Activated CD8-positive, alpha-beta T cell treated with anti-CD3 and anti-CD28 coated beads for 36 hours (primary cell): Measurements from ENCODE around the gene HNF1A. TPM values are rescaled to one million over a fixed set of nuclear protein-coding genes. Genes with fewer than 3 reads are reported as not detected.

Source experiments
- ATAC-seq: fragments of 200-7000 bp; cut with Tn5 transposase; one replicate; pipeline ENCODE4 v1.10.0; 2021; ENCODE audit warnings: mild to moderate bottlenecking, moderate library complexity
- CTCF ChIA-PET: fragments of 350-600 bp; sonication (Branson Sonifier 250); formaldehyde crosslinking; loops from one replicate; lab custom pipeline; 2021; ENCODE audit warnings: antibody characterized with exemption; lab: Charles Lee
- POLR2A ChIA-PET: fragments of 350-600 bp; sonication (Branson Sonifier 250); formaldehyde crosslinking; loops from one replicate; lab custom pipeline; 2021; ENCODE audit warnings: antibody characterized with exemption; lab: Charles Lee
- DNase-seq: peaks from one replicate; pipeline ENCODE4 v3.0.0-alpha.2; 2020
- H3K27ac Mint-ChIP-seq: one replicate; pipeline ENCODE4 v1.8.0; 2021; ENCODE audit warnings: mild to moderate bottlenecking, mixed read lengths
- H3K27me3 Mint-ChIP-seq: one replicate; pipeline ENCODE4 v1.8.0; 2021; ENCODE audit warnings: mixed read lengths
- H3K36me3 Mint-ChIP-seq: one replicate; pipeline ENCODE4 v1.8.0; 2021; ENCODE audit warnings: low read depth, mixed read lengths
- H3K4me1 Mint-ChIP-seq: one replicate; pipeline ENCODE4 v1.8.0; 2021; ENCODE audit warnings: low read depth, mixed read lengths
- H3K4me3 Mint-ChIP-seq: one replicate; pipeline ENCODE4 v1.8.0; 2021; ENCODE audit warnings: mild to moderate bottlenecking, moderate library complexity, mixed read lengths
- H3K9me3 Mint-ChIP-seq: one replicate; pipeline ENCODE4 v1.8.0; 2021; ENCODE audit warnings: mixed read lengths
- CTCF ChIP-seq: fragments of 200-600 bp; IDR thresholded peaks from one replicate; pipeline ENCODE4 v1.8.0; 2022; ENCODE audit warnings: antibody characterized with exemption, mild to moderate bottlenecking
- intact Hi-C: fragments of 100-400 bp; cut with micrococcal nuclease; formaldehyde crosslinking; loops from one replicate; pipeline ENCODE4 v1.10.0; 2022
- total RNA-seq, 2 experiments: library from RNA; stranded (reverse); gene quantifications; one replicate each; pipeline ENCODE4 v1.2.3, GENCODE V29; 2021

HNF1A gene
- not detected for total RNA-seq

- no peak for ATAC-seq
Measured at GRCh38 chr12:120978296-120979219, at the start of gene HNF1A. Gene HNF1A (plus strand): TSS chr12:120978543. CDS start chr12:120978769, 226 bp downstream.

GRCh38 chr12:120928864-120929652 is 49.3 kb upstream of the HNF1A start:
- Mint-ChIP-seq H3K27me3 (no peaks in the 10 kb centered on the region), H3K27ac (no peak overlapping the region), H3K4me3 (no peak overlapping the region), H3K9me3 (no peaks in the 10 kb centered on the region), H3K4me1 (no peaks in the 10 kb centered on the region), H3K36me3 (no peaks in the 10 kb centered on the region)
- POLR2A ChIA-PET, result no interaction called here
- DNase-seq, result no peak
- TF ChIP-seq CTCF, result no peak
- intact Hi-C loops, result no loop called here
- peak; percentile 30 for ATAC-seq
- CTCF ChIA-PET, result no interaction called here

More at GRCh38 chr12:120978296-120979219, at the start of gene HNF1A:
- Mint-ChIP-seq H3K9me3 (no peaks in the 10 kb centered on the region), H3K27me3 (no peaks in the 10 kb centered on the region), H3K36me3 (no peaks in the 10 kb centered on the region), H3K27ac (no peak within 1 kb of the TSS), H3K4me3 (no peak within 1 kb of the TSS), H3K4me1 (no peaks in the 10 kb centered on the region)
- POLR2A ChIA-PET, result interaction anchor here (0.7 to 0.9 kb wide), 2 partner anchors 74 to 87 kb away, joined by 3 read pairs; no protein-coding TSS in a partner anchor
- intact Hi-C loops, result no loop called here
- CTCF ChIA-PET, result no interaction called here
- TF ChIP-seq CTCF, result no peak
- no peak for DNase-seq

- intact Hi-C loops, result no loop called here
- Mint-ChIP-seq H3K4me1 (no peaks in the 10 kb centered on the region), H3K9me3 (no peaks in the 10 kb centered on the region), H3K27me3 (no peaks in the 10 kb centered on the region), H3K4me3 (no peak overlapping the region), H3K27ac (no peak overlapping the region), H3K36me3 (no peaks in the 10 kb centered on the region)
- ChIA-PET POLR2A (no interaction called here), CTCF (no interaction called here)
- ATAC-seq (no peak), DNase-seq (no peak)
- TF ChIP-seq CTCF, result no peak
Measured at GRCh38 chr12:120930032-120930431, 48.3 kb upstream of the HNF1A start.

GRCh38 chr12:120932058-120932457 is 46.3 kb upstream of the HNF1A start:
- no peaks in the 10 kb centered on the region for H3K9me3 Mint-ChIP-seq
- intact Hi-C loops, result no loop called here
- no peak overlapping the region for H3K27ac Mint-ChIP-seq
- no peaks in the 10 kb centered on the region for H3K27me3 Mint-ChIP-seq
- no peaks in the 10 kb centered on the region for H3K36me3 Mint-ChIP-seq
- no peak overlapping the region for H3K4me3 Mint-ChIP-seq
- ATAC-seq (no peak), DNase-seq (no peak)
- CTCF ChIA-PET, result interaction anchor here (1.4 to 1.6 kb wide), 2 partner anchors 11 to 283 kb away, joined by 3 to 6 read pairs; no protein-coding TSS in a partner anchor
- H3K4me1 Mint-ChIP-seq, result no peaks in the 10 kb centered on the region
- POLR2A ChIA-PET, result no interaction called here
- TF ChIP-seq CTCF, result no peak
